SK-N-SH treated with all-trans-retinoic acid at 6 μM for 48 hours (cell line): ENCODE data around the gene ITCH.

Experiments
- ATAC-seq: fragments of 200-7000 bp; cut with Tn5 transposase; 3 replicates; pipeline ENCODE4 v1.9.1; 2020; ENCODE audit warnings: mild to moderate bottlenecking, moderate library complexity
- ARNTL ChIP-seq: fragments of 450-650 bp; formaldehyde crosslinking; IDR thresholded peaks from 2 replicates; pipeline ENCODE4 v1.5.0; 2020; ENCODE audit warnings: low read depth, mild to moderate bottlenecking, moderate library complexity, borderline replicate concordance
- CSDC2 ChIP-seq: fragments of 250-450 bp; sonication (Bioruptor Pico); IDR thresholded peaks from 2 replicates; pipeline ENCODE4 v1.5.0; 2020; ENCODE audit warnings: mild to moderate bottlenecking, moderate library complexity
- GLIS3 ChIP-seq: fragments of 250-450 bp; sonication (Bioruptor Pico); IDR thresholded peaks from 2 replicates; pipeline ENCODE4 v1.5.0; 2020; ENCODE audit warnings: mild to moderate bottlenecking, moderate library complexity
- ISL1 ChIP-seq: fragments of 250-450 bp; sonication (Bioruptor Pico); IDR thresholded peaks from 2 replicates; pipeline ENCODE4 v2.1.2; 2022; ENCODE audit warnings: mild to moderate bottlenecking, moderate library complexity
- OSR1 ChIP-seq: fragments of 250-450 bp; sonication (Bioruptor Pico); IDR thresholded peaks from 2 replicates; pipeline ENCODE4 v1.8.0; 2022; ENCODE audit warnings: moderate library complexity, mild to moderate bottlenecking, inconsistent platforms
- PPARA ChIP-seq: fragments of 250-450 bp; sonication (Bioruptor Pico); IDR thresholded peaks from 2 replicates; pipeline ENCODE4 v1.5.0; 2020; ENCODE audit warnings: mild to moderate bottlenecking, borderline replicate concordance
- RARB ChIP-seq: fragments of 250-450 bp; sonication (Bioruptor Pico); IDR thresholded peaks from 2 replicates; pipeline ENCODE4 v1.8.0; 2021; ENCODE audit warnings: mild to moderate bottlenecking, moderate library complexity
- SNAI2 ChIP-seq: fragments of 250-450 bp; sonication (Bioruptor Pico); IDR thresholded peaks from 2 replicates; pipeline ENCODE4 v1.5.0; 2020; ENCODE audit warnings: mild to moderate bottlenecking, moderate library complexity
- TCF4 ChIP-seq: fragments of 250-450 bp; sonication (Bioruptor Pico); IDR thresholded peaks from 2 replicates; pipeline ENCODE4 v1.8.0; 2021; ENCODE audit warnings: mild to moderate bottlenecking, moderate library complexity, borderline replicate concordance
- TOX ChIP-seq: fragments of 250-450 bp; sonication (Bioruptor Pico); IDR thresholded peaks from 2 replicates; pipeline ENCODE4 v1.8.0; 2021; ENCODE audit warnings: mild to moderate bottlenecking, moderate library complexity, borderline replicate concordance
- ZC3H10 ChIP-seq: fragments of 250-450 bp; sonication (Bioruptor Pico); IDR thresholded peaks from 2 replicates; pipeline ENCODE4 v1.5.1; 2021; ENCODE audit warnings: mild to moderate bottlenecking, moderate library complexity
- ZFP3 ChIP-seq: fragments of 250-450 bp; sonication (Bioruptor Pico); IDR thresholded peaks from 2 replicates; pipeline ENCODE4 v1.5.0; 2020; ENCODE audit warnings: mild to moderate bottlenecking, moderate library complexity
- ZFP30 ChIP-seq: fragments of 450-650 bp; formaldehyde crosslinking; IDR thresholded peaks from 2 replicates; pipeline ENCODE4 v1.5.0; 2022; ENCODE audit warnings: mild to moderate bottlenecking, moderate library complexity
- TF ChIP-seq, protein P1 (sequence below): fragments of 250-450 bp; sonication (Bioruptor Pico); IDR thresholded peaks from 2 replicates; pipeline ENCODE4 v1.8.0; 2020; ENCODE audit warnings: mild to moderate bottlenecking, moderate library complexity, borderline replicate concordance
- TF ChIP-seq, protein P2 (sequence below): fragments of 250-450 bp; sonication (Bioruptor Pico); IDR thresholded peaks from 2 replicates; pipeline ENCODE4 v1.5.0; 2020; ENCODE audit warnings: mild to moderate bottlenecking, moderate library complexity
- TF ChIP-seq, protein P3 (sequence below): fragments of 250-450 bp; sonication (Bioruptor Pico); IDR thresholded peaks from 2 replicates; pipeline ENCODE4 v1.8.0; 2021; ENCODE audit warnings: low read depth, mild to moderate bottlenecking, moderate library complexity, borderline replicate concordance
- TF ChIP-seq, protein P4 (sequence below): fragments of 250-450 bp; sonication (Bioruptor Pico); IDR thresholded peaks from 2 replicates; pipeline ENCODE4 v1.5.1; 2020; ENCODE audit warnings: low read depth, mild to moderate bottlenecking, moderate library complexity

ITCH gene

DNA sequence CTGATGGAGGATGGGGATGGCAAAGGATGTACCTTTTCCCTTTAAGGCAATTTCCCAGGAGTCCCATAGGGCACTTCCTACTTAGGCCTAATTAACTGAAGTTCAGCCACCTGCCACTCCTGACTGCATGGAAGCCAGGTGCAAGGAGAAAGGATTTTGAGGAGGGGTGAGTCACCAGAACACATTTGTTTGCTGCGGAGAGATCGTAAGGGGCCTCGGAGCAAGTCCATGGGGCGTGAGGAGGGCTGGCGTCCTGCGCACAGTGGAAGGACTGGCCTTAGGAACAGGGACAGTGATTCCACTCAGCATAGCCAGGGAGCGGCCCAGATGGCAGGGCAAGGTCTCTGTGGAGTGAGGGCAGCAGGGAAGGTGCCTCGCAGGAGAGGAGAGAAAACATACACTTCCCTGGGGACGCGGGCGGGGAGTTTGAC lies 183.7 kb downstream of the ITCH start (continued):
- TF ChIP-seq, protein P1, sequence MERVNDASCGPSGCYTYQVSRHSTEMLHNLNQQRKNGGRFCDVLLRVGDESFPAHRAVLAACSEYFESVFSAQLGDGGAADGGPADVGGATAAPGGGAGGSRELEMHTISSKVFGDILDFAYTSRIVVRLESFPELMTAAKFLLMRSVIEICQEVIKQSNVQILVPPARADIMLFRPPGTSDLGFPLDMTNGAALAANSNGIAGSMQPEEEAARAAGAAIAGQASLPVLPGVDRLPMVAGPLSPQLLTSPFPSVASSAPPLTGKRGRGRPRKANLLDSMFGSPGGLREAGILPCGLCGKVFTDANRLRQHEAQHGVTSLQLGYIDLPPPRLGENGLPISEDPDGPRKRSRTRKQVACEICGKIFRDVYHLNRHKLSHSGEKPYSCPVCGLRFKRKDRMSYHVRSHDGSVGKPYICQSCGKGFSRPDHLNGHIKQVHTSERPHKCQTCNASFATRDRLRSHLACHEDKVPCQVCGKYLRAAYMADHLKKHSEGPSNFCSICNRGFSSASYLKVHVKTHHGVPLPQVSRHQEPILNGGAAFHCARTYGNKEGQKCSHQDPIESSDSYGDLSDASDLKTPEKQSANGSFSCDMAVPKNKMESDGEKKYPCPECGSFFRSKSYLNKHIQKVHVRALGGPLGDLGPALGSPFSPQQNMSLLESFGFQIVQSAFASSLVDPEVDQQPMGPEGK (CRISPR knock-in tag): no peak
- TF ChIP-seq, protein P2, sequence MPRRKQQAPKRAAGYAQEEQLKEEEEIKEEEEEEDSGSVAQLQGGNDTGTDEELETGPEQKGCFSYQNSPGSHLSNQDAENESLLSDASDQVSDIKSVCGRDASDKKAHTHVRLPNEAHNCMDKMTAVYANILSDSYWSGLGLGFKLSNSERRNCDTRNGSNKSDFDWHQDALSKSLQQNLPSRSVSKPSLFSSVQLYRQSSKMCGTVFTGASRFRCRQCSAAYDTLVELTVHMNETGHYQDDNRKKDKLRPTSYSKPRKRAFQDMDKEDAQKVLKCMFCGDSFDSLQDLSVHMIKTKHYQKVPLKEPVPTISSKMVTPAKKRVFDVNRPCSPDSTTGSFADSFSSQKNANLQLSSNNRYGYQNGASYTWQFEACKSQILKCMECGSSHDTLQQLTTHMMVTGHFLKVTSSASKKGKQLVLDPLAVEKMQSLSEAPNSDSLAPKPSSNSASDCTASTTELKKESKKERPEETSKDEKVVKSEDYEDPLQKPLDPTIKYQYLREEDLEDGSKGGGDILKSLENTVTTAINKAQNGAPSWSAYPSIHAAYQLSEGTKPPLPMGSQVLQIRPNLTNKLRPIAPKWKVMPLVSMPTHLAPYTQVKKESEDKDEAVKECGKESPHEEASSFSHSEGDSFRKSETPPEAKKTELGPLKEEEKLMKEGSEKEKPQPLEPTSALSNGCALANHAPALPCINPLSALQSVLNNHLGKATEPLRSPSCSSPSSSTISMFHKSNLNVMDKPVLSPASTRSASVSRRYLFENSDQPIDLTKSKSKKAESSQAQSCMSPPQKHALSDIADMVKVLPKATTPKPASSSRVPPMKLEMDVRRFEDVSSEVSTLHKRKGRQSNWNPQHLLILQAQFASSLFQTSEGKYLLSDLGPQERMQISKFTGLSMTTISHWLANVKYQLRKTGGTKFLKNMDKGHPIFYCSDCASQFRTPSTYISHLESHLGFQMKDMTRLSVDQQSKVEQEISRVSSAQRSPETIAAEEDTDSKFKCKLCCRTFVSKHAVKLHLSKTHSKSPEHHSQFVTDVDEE (CRISPR knock-in tag): no peak
- no peak for TF ChIP-seq GLIS3 (CRISPR knock-in tag)
- no peak for TF ChIP-seq RARB (CRISPR knock-in tag)
- TF ChIP-seq, all 23 proteins: peak for 0

DNA sequence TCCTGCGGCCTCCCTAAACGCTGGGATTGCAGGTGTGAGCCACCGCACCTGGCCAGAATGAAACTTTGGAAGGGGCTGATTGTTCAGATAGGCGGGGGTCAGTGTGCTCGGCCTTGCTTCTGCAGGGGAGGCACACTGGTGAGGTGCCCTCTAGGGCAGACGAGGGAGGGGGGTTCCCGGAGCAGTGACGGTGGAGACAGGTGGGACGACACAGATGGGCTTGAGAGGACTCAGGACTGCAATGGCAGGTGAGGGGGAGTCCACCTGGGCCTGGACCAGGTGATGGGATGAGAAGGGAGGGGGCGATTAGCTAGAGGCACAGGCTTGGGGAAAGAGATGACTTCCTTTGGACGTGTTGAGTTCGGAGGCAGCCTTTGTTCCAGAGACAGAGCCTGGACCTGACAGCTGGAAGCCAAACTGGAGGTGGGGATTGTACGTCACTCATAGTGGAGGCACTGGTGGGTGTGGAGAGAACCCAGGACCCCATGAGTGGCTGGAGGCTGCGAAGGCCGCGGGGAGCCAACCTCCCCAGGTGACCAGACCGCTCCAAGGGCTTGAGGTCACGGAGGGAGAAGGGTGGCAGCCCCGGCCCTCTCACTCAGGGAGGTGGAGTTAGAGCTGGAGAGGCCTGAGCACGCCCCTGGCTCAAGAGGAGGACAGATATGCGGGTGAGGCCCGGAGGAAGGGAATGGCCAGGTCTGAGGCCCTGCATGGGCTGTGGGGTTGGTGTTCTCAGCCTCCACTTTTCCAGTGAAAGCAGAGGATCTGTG lies 185.0 kb downstream of the ITCH start:
- no peak for ATAC-seq
- TF ChIP-seq OSR1 (CRISPR knock-in tag) (no peak), TCF4 (CRISPR knock-in tag) (no peak), ZC3H10 (CRISPR knock-in tag) (no peak), ZFP3 (no peak), PPARA (no peak), SNAI2 (CRISPR knock-in tag) (no peak), ZFP30 (CRISPR knock-in tag) (no peak), ARNTL (CRISPR knock-in tag) (no peak), CSDC2 (CRISPR knock-in tag) (no peak), TOX (CRISPR knock-in tag) (no peak), ISL1 (CRISPR knock-in tag) (no peak)
- TF ChIP-seq, protein P1 (CRISPR knock-in tag): no peak
- TF ChIP-seq, protein P3, sequence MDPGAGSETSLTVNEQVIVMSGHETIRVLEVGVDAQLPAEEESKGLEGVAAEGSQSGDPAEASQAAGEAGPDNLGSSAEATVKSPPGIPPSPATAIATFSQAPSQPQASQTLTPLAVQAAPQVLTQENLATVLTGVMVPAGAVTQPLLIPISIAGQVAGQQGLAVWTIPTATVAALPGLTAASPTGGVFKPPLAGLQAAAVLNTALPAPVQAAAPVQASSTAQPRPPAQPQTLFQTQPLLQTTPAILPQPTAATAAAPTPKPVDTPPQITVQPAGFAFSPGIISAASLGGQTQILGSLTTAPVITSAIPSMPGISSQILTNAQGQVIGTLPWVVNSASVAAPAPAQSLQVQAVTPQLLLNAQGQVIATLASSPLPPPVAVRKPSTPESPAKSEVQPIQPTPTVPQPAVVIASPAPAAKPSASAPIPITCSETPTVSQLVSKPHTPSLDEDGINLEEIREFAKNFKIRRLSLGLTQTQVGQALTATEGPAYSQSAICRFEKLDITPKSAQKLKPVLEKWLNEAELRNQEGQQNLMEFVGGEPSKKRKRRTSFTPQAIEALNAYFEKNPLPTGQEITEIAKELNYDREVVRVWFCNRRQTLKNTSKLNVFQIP (CRISPR knock-in tag): no peak
- TF ChIP-seq, protein P2 (CRISPR knock-in tag): no peak
- TF ChIP-seq, protein P4, sequence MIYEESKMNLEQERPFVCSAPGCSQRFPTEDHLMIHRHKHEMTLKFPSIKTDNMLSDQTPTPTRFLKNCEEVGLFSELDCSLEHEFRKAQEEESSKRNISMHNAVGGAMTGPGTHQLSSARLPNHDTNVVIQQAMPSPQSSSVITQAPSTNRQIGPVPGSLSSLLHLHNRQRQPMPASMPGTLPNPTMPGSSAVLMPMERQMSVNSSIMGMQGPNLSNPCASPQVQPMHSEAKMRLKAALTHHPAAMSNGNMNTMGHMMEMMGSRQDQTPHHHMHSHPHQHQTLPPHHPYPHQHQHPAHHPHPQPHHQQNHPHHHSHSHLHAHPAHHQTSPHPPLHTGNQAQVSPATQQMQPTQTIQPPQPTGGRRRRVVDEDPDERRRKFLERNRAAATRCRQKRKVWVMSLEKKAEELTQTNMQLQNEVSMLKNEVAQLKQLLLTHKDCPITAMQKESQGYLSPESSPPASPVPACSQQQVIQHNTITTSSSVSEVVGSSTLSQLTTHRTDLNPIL (CRISPR knock-in tag): no peak
